Measurements from ENCODE around the gene XXYLT1. TPM values are rescaled to one million over a fixed set of nuclear protein-coding genes. Genes with fewer than 3 reads are reported as not detected.

Gene XXYLT1
- total RNA-seq, 6 experiments from 2014 or later = 1.7 to 6.5 (median 2.1) TPM

- peak in 1 of 3 donors; percentile 21 for DNase-seq
- Histone ChIP-seq H3K4me3 (no peak overlapping the region), H3K9me3 (no peaks in the 10 kb centered on the region), H3K27me3 (no peaks in the 10 kb centered on the region), H3K36me3 (no peaks in the 10 kb centered on the region), H3K4me1 (no peaks in the 10 kb centered on the region), H3K27ac (no peak overlapping the region)
- TF ChIP-seq POLR2A (IDR thresholded peaks at IDR 0.05) = no peak
- TF ChIP-seq, protein P1, sequence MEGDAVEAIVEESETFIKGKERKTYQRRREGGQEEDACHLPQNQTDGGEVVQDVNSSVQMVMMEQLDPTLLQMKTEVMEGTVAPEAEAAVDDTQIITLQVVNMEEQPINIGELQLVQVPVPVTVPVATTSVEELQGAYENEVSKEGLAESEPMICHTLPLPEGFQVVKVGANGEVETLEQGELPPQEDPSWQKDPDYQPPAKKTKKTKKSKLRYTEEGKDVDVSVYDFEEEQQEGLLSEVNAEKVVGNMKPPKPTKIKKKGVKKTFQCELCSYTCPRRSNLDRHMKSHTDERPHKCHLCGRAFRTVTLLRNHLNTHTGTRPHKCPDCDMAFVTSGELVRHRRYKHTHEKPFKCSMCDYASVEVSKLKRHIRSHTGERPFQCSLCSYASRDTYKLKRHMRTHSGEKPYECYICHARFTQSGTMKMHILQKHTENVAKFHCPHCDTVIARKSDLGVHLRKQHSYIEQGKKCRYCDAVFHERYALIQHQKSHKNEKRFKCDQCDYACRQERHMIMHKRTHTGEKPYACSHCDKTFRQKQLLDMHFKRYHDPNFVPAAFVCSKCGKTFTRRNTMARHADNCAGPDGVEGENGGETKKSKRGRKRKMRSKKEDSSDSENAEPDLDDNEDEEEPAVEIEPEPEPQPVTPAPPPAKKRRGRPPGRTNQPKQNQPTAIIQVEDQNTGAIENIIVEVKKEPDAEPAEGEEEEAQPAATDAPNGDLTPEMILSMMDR (IDR thresholded peaks at IDR 0.05) = no peak
- no peak for ATAC-seq
- WGBS (ENCODE audit: insufficient coverage, low coverage, low lambda C conversion rate, missing lambda C conversion rate) = 94% methylated on average over 9 of the region's 24 CpGs
- intact Hi-C loops (cut with DNase I) = no loop called here
Measured at GRCh38 chr3:195247086-195247862, 23.7 kb downstream of the XXYLT1 start.

DNA sequence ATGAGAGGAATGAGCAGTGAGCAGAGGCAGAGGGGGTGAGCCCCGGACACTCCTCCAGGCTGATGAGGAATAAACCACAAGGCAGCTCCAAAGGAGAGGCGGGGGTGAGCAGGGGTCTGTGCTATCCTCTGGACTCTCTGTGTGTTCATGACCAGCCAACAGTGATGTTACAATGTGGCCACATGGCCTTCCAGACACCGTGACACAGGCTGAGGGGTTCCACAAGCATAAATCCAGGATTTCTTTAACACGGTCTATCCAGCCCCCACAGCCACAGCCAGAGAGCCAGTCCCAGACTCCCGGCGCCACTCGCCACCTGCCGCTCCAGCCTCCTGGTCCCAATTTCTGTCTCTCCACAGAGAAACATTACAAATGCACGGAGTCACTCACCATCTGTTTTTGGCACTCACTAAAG, 24.4 kb downstream of the XXYLT1 start:
- Histone ChIP-seq H3K36me3 (no peaks in the 10 kb centered on the region), H3K4me1 (no peaks in the 10 kb centered on the region), H3K27ac (no peak overlapping the region), H3K27me3 (no peaks in the 10 kb centered on the region), H3K9me3 (no peaks in the 10 kb centered on the region), H3K4me3 (no peak overlapping the region)
- DNase-seq (peak in 1 of 3 donors; percentile 31), ATAC-seq (no peak)
- WGBS (ENCODE audit: insufficient coverage, low coverage, low lambda C conversion rate, missing lambda C conversion rate) = 100% methylated on average over 1 of the region's 9 CpGs
- intact Hi-C loops (cut with DNase I) = no loop called here
- TF ChIP-seq, protein P1 (IDR thresholded peaks at IDR 0.05) = no peak
- TF ChIP-seq POLR2A (IDR thresholded peaks at IDR 0.05) = no peak

DNA sequence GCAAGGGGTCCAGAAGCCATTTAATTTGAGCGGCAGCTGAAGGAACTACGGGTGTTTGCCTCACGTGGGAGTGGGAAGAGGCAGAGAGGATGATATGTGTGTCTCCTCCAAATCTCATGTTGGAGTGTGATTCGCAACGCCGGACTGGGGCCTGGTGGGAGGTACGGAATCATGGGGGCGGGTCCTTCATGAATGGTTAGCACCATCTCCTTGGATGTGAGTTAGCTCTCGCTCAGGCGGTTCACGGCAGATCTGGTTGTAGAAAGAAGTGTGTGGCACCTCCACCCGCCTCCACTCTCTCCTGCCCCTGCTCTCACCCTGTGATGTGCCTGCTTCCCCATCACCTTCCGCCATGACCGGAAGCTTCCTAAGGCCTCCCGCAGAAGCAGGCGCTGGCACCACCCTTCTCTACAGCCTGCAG, 25.4 kb downstream of the XXYLT1 start:
- ATAC-seq (no peak), DNase-seq (peak in 1 of 3 donors; percentile 16)
- no peaks in the 10 kb centered on the region for H3K4me1 ChIP-seq
- intact Hi-C loops (cut with DNase I) = no loop called here
- no peaks in the 10 kb centered on the region for H3K9me3 ChIP-seq
- H3K27ac ChIP-seq = no peak overlapping the region
- H3K27me3 ChIP-seq = no peaks in the 10 kb centered on the region
- no peaks in the 10 kb centered on the region for H3K36me3 ChIP-seq
- no peak overlapping the region for H3K4me3 ChIP-seq
- TF ChIP-seq POLR2A (IDR thresholded peaks at IDR 0.05) = no peak
- TF ChIP-seq, protein P1 (IDR thresholded peaks at IDR 0.05) = no peak
- WGBS (ENCODE audit: insufficient coverage, low coverage, low lambda C conversion rate, missing lambda C conversion rate) = 93% methylated on average over 12 of the region's 16 CpGs

GRCh38 chr3:195241592-195242355, 29.2 kb downstream of the XXYLT1 start:
- Histone ChIP-seq H3K27ac (no peak overlapping the region), H3K36me3 (no peaks in the 10 kb centered on the region), H3K27me3 (no peaks in the 10 kb centered on the region), H3K4me3 (no peak overlapping the region), H3K9me3 (no peaks in the 10 kb centered on the region), H3K4me1 (no peaks in the 10 kb centered on the region)
- WGBS (ENCODE audit: insufficient coverage, low coverage, low lambda C conversion rate, missing lambda C conversion rate) = 93% methylated on average over 8 of the region's 12 CpGs
- intact Hi-C loops (cut with DNase I) = no loop called here
- ATAC-seq = no peak
- TF ChIP-seq, protein P1 (IDR thresholded peaks at IDR 0.05) = no peak
- TF ChIP-seq POLR2A (IDR thresholded peaks at IDR 0.05) = no peak
- DNase-seq = no peak

Data from right lobe of liver (tissue), 6 donors.